GM12878 (cell line): ENCODE results near the gene FGD4. TPM values are rescaled to one million over a fixed set of nuclear protein-coding genes. Genes with fewer than 3 reads are reported as not detected.

Source experiments
- ATAC-seq: fragments of 200-7000 bp; cut with Tn5 transposase; 3 replicates; pipeline ENCODE4 v1.9.1; 2020; ENCODE audit warnings: mild to moderate bottlenecking, moderate library complexity
- BruUV-seq: library from RNA; stranded (reverse); fragments of 400-500 nt; replicated peaks from 2 replicates; lab custom pipeline; 2021; lab: Mats Ljungman, UMichigan
- CTCF ChIA-PET: fragments of 300-600 bp; sonication (Branson Sonifier 250); formaldehyde crosslinking; extraction: SDS; loops from one replicate; lab custom pipeline; 2021; ENCODE audit warnings: inconsistent platforms; lab: Yijun Ruan, JAX
- POLR2A ChIA-PET: fragments of 350-600 bp; formaldehyde crosslinking; extraction: SDS; loops from one replicate; lab custom pipeline; 2021; ENCODE audit warnings: inconsistent platforms; lab: Charles Lee
- RAD21 ChIA-PET: fragments of 300-600 bp; sonication (Branson Sonifier 250); formaldehyde crosslinking; loops from one replicate; lab custom pipeline; 2023; ENCODE audit warnings: antibody characterized with exemption; ENCODE audit not compliant: unreplicated experiment; lab: Charles Lee
- SMC1A ChIA-PET: fragments of 300-600 bp; sonication (Branson Sonifier 250); formaldehyde crosslinking; loops from one replicate; lab custom pipeline; 2023; ENCODE audit not compliant: unreplicated experiment, uncharacterized antibody; lab: Charles Lee
- DNase-seq: peaks from one replicate; pipeline ENCODE4 v3.0.0-alpha.2; 2011; ENCODE audit warnings: low read depth, low spot score
- FAIRE-seq: peaks from 3 replicates; lab custom pipeline; 2011; peaks lifted over from hg19 to GRCh38; lab: Jason Lieb, UNC
- H2AFZ ChIP-seq: 2 replicates; pipeline ENCODE4 v1.6.0; 2011; ENCODE audit warnings: low read depth, low read length, control low read depth; ENCODE audit not compliant: control insufficient read depth
- H3K27ac ChIP-seq: 2 replicates; pipeline ENCODE4 v1.5.1; 2011; ENCODE audit warnings: control low read depth; ENCODE audit not compliant: control insufficient read depth, insufficient read depth
- H3K27me3 ChIP-seq, 2 experiments: replicated peaks in 1 of 2; 2 replicates each; pipeline versions ENCODE4 v1.6.0 to v1.6.1; 2011; ENCODE audit warnings: low read length in 1 of 2; ENCODE audit not compliant: control insufficient read depth in 2 of 2, insufficient read depth in 2 of 2
- H3K36me3 ChIP-seq, 2 experiments: 2 replicates each; pipeline ENCODE4 v1.5.1; 2011; ENCODE audit warnings: low read length in 1 of 2; ENCODE audit not compliant: control insufficient read depth in 2 of 2, insufficient read depth in 2 of 2
- H3K4me1 ChIP-seq: 2 replicates; pipeline ENCODE4 v1.6.1; 2011; ENCODE audit warnings: mild to moderate bottlenecking, low read length, moderate library complexity, mixed read lengths; ENCODE audit not compliant: control insufficient read depth, insufficient read depth
- H3K4me2 ChIP-seq: 2 replicates; pipeline ENCODE4 v1.6.0; 2011; ENCODE audit warnings: control low read depth; ENCODE audit not compliant: control insufficient read depth, insufficient read depth
- H3K4me3 ChIP-seq: fragments of 200-600 bp; sonication (generic); 2 replicates; pipeline ENCODE4 v1.5.1; 2016
- H3K79me2 ChIP-seq: 2 replicates; pipeline ENCODE4 v1.6.0; 2011; ENCODE audit warnings: low read length; ENCODE audit not compliant: control insufficient read depth, insufficient read depth
- H3K9ac ChIP-seq: 2 replicates; pipeline ENCODE4 v1.8.0; 2011; ENCODE audit warnings: low read length, control low read depth, mixed read lengths; ENCODE audit not compliant: control insufficient read depth, insufficient read depth
- H3K9me3 ChIP-seq: replicated peaks from 3 replicates; pipeline ENCODE4 v1.5.1; 2011; ENCODE audit warnings: mild to moderate bottlenecking, low read length; ENCODE audit not compliant: control insufficient read depth, insufficient read depth
- H4K20me1 ChIP-seq: 2 replicates; pipeline ENCODE4 v1.6.0; 2011; ENCODE audit not compliant: control insufficient read depth, insufficient read depth
- BCL11A ChIP-seq: IDR thresholded peaks from 2 replicates; pipeline ENCODE4 v1.6.1; 2011; ENCODE audit warnings: low read depth, low read length
- KLF5 ChIP-seq: fragments of 450-650 bp; IDR thresholded peaks from 2 replicates; pipeline ENCODE4 v1.6.1; 2014; ENCODE audit warnings: mild to moderate bottlenecking; ENCODE audit not compliant: partially characterized antibody
- LARP7 ChIP-seq: fragments of 450-650 bp; IDR thresholded peaks from 2 replicates; pipeline ENCODE4 v1.6.1; 2017; ENCODE audit warnings: mild to moderate bottlenecking
- NR2C2 ChIP-seq: IDR thresholded peaks from 2 replicates; pipeline ENCODE4 v1.6.1; 2011; ENCODE audit warnings: borderline replicate concordance, low read depth; ENCODE audit not compliant: control insufficient read depth, insufficient read length
- PAX8 ChIP-seq: fragments of 450-650 bp; IDR thresholded peaks from 2 replicates; pipeline ENCODE4 v1.6.1; 2017; ENCODE audit warnings: mild to moderate bottlenecking, moderate library complexity
- RAD21 ChIP-seq: IDR thresholded peaks from 2 replicates; pipeline ENCODE4 v1.6.1; 2011; ENCODE audit warnings: mild to moderate bottlenecking, low read depth, low read length, moderate library complexity; ENCODE audit not compliant: insufficient read depth
- SMAD5 ChIP-seq: IDR thresholded peaks from 2 replicates; pipeline ENCODE4 v1.6.1; 2016; ENCODE audit warnings: antibody characterized with exemption, low read depth
- TARDBP ChIP-seq: IDR thresholded peaks from 2 replicates; pipeline ENCODE4 v1.6.1; 2016; ENCODE audit warnings: borderline replicate concordance
- ZNF207 ChIP-seq: fragments of 450-650 bp; IDR thresholded peaks from 2 replicates; pipeline ENCODE4 v1.6.1; 2014; ENCODE audit warnings: antibody characterized with exemption, mild to moderate bottlenecking, borderline replicate concordance
- ZNF274 ChIP-seq: IDR thresholded peaks from one replicate; pipeline ENCODE4 v1.8.0; 2011; ENCODE audit not compliant: insufficient read length, insufficient read depth
- ZZZ3 ChIP-seq: IDR thresholded peaks from 2 replicates; pipeline ENCODE4 v1.6.1; 2011; ENCODE audit warnings: low read depth; ENCODE audit not compliant: control insufficient read depth, insufficient read length
- WGBS: methylation state at CpG from one replicate; pipeline ENCODE4 v1.1.6; 2016; ENCODE audit warnings: low lambda C conversion rate; ENCODE audit not compliant: insufficient replicate concordance, insufficient coverage; ENCODE audit errors: missing lambda C conversion rate; 5-methylcytosine and 5-hydroxymethylcytosine counted together
- in situ Hi-C: fragments of 300-500 bp; cut with MboI; formaldehyde crosslinking; loops from 9 replicates; pipeline ENCODE4 v1.14.3; 2018; ENCODE audit warnings: mixed read lengths
- intact Hi-C: fragments of 100-400 bp; cut with micrococcal nuclease; formaldehyde crosslinking; loops from one replicate; pipeline ENCODE4 v1.14.2; 2022; ENCODE audit not compliant: unreplicated experiment
- polyA plus RNA-seq, 11 experiments: library from polyadenylated mRNA; depleted of rRNA in 4 of 11; unstranded in 6 of 11; stranded (reverse) in 5 of 11; fragments of >200 nt; fragmentation: Nextera tagmentation in 4 of 11; fragmentation: Illumina TruSeq in 1 of 11; extraction: Ambion mirVana in 4 of 11; extraction: Trizol in 1 of 11; gene quantifications; 1 replicate in 1 of 11; 2 replicates in 10 of 11; pipeline versions ENCODE4 v1.2.1 to v1.2.3, GENCODE V29; 2011 to 2016; ENCODE audit warnings: inconsistent platforms in 2 of 11, missing spikeins in 2 of 11, low read depth in 1 of 11
- total RNA-seq, 4 experiments: library from RNA; depleted of rRNA in 3 of 4; stranded (reverse); fragments of >200 nt in 3 of 4; fragmentation: Illumina TruSeq in 1 of 4; extraction: Trizol in 1 of 4; gene quantifications; 2 replicates each; pipeline versions ENCODE4 v1.2.1 to v1.2.3, GENCODE V29; 2013 to 2021
- TF ChIP-seq, protein P1 (sequence below): IDR thresholded peaks from 2 replicates; pipeline ENCODE4 v1.6.1; 2011; ENCODE audit warnings: borderline replicate concordance, low read depth, mild to moderate bottlenecking, moderate library complexity, mixed read lengths, low read length; ENCODE audit not compliant: insufficient read depth; ENCODE audit errors: extremely low read length
- TF ChIP-seq, protein P2 (sequence below), 3 experiments: IDR thresholded peaks in 2 of 3; conservative IDR thresholded peaks in 1 of 3; 2 replicates each; pipeline ENCODE4 v1.5.1; 2011; ENCODE audit warnings: low read depth in 3 of 3, low read length in 3 of 3, mild to moderate bottlenecking in 3 of 3, control low read depth in 2 of 3, moderate library complexity in 2 of 3, inconsistent platforms in 1 of 3, mixed read lengths in 1 of 3; ENCODE audit not compliant: control insufficient read depth in 2 of 3, insufficient read depth in 1 of 3; ENCODE audit errors: extremely low read depth in 1 of 3

The FGD4 gene
- total and polyA plus RNA-seq, 10 of the 15 experiments (the other 5 are each of a cell fraction or from before 2014, with no cell fraction given): 0.01 to 0.18 (median 0.08) TPM; not detected in 3

DNA sequence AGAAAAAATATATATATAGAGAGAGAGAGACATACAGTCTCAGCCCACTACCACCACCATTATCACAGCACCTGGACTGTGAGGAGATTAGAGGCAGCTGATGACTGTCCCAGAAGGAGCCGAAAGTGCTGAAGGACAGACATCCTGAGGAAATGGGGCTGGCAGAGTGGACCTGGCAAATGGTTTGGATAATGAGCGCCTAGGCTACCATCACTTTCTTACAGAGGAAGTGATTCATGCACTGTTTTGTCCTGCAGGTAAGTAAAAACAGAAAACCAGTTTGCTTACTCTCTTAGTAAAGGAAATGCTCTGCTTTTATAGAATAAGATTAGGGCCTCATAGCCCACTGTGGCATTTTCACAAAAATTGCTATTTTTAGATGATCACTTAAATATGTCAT, 251.2 kb downstream of the FGD4 start:
- intact Hi-C loops: no loop called here
- in situ Hi-C loops: no loop called here
- no peaks in the 10 kb centered on the region for H4K20me1 ChIP-seq
- H3K4me2 ChIP-seq: no peak overlapping the region
- no TSS peak for BruUV-seq
- H3K4me3 ChIP-seq: no peak overlapping the region
- ATAC-seq: no peak
- no peak for FAIRE-seq
- ChIA-PET CTCF (interaction anchor here (1.7 kb wide), 1 partner anchor 9 kb away, joined by 3 read pairs; no protein-coding TSS in a partner anchor), SMC1A (no interaction called here), POLR2A (no interaction called here), RAD21 (no interaction called here)
- H3K9me3 ChIP-seq: no peaks in the 10 kb centered on the region
- H2AFZ ChIP-seq: no peak overlapping the region
- no peak for DNase-seq
- H3K27ac ChIP-seq: no peak overlapping the region
- H3K79me2 ChIP-seq: no peaks in the 10 kb centered on the region
- 73% methylated on average over 2 of the region's 2 CpGs for WGBS
- no peaks in the 10 kb centered on the region for H3K36me3 ChIP-seq
- no peaks in the 10 kb centered on the region for H3K4me1 ChIP-seq
- no peak overlapping the region for H3K9ac ChIP-seq
- no peaks in the 10 kb centered on the region for H3K27me3 ChIP-seq
- no peak for TF ChIP-seq ZNF207
- no peak for TF ChIP-seq PAX8
- TF ChIP-seq TARDBP: no peak
- no peak for TF ChIP-seq LARP7
- TF ChIP-seq, protein P1, sequence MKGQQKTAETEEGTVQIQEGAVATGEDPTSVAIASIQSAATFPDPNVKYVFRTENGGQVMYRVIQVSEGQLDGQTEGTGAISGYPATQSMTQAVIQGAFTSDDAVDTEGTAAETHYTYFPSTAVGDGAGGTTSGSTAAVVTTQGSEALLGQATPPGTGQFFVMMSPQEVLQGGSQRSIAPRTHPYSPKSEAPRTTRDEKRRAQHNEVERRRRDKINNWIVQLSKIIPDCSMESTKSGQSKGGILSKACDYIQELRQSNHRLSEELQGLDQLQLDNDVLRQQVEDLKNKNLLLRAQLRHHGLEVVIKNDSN: no peak
- TF ChIP-seq, protein P2, sequence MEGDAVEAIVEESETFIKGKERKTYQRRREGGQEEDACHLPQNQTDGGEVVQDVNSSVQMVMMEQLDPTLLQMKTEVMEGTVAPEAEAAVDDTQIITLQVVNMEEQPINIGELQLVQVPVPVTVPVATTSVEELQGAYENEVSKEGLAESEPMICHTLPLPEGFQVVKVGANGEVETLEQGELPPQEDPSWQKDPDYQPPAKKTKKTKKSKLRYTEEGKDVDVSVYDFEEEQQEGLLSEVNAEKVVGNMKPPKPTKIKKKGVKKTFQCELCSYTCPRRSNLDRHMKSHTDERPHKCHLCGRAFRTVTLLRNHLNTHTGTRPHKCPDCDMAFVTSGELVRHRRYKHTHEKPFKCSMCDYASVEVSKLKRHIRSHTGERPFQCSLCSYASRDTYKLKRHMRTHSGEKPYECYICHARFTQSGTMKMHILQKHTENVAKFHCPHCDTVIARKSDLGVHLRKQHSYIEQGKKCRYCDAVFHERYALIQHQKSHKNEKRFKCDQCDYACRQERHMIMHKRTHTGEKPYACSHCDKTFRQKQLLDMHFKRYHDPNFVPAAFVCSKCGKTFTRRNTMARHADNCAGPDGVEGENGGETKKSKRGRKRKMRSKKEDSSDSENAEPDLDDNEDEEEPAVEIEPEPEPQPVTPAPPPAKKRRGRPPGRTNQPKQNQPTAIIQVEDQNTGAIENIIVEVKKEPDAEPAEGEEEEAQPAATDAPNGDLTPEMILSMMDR (IDR thresholded peaks at IDR 0.05 in 2 of 3, conservative IDR thresholded peaks at IDR 0.05 in 1 of 3; ENCODE audit: control insufficient read depth in 2 of 3, extremely low read depth in 1 of 3, insufficient read depth in 1 of 3, low read depth in 3 of 3, low read length in 3 of 3): no peak
- no peak for TF ChIP-seq RAD21
- no peak for TF ChIP-seq ZZZ3
- TF ChIP-seq NR2C2: no peak
- TF ChIP-seq BCL11A: no peak
- no peak for TF ChIP-seq ZNF274
- TF ChIP-seq SMAD5: no peak
- TF ChIP-seq KLF5: no peak
